ENCODE measurements around the gene BAHCC1.
"Not testable (repeated sequence)": the region's sequence is repeated elsewhere in the genome, so short reads cannot be mapped to it uniquely, and the experiment has no call there.

BAHCC1 gene

DNA sequence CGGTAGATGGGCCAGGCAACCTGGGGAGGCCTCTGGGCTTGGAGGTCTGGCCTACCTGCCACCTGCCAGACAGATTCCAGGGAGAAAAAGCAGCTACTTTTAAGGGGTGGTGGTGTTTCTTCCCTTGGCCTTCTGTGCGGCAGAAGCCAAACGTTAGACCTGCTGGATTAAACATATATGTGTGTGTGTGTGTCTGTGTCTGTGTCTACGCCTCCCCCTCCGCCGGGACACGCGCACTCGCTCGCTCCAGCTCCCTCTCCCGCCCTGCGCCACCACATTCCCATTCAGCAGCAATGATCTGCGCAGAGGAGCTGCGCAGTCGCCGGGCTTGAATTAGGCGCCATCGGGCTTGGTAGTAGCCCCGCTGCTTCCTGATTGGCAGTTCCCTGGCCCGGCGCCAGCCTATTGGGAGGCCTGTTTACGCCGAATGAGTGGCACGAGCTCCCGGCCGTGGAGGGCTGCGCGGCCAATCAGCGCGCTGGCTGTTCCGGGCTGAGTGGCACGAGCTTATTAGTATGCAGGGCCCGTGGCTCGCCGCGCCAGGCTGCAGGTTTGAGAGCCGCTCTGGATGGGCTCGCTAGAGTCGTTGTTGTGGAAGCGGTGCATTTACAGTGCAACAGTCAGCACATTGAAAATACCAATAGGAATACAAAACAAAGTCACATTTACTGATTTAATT, at the start of gene BAHCC1:
TSS of gene BAHCC1 (plus strand) at position 537 of the 679 bp plus-strand sequence. CDS start 4,283 bp downstream, outside the sequence.
- peak; percentile 100 for DNase-seq

DNA sequence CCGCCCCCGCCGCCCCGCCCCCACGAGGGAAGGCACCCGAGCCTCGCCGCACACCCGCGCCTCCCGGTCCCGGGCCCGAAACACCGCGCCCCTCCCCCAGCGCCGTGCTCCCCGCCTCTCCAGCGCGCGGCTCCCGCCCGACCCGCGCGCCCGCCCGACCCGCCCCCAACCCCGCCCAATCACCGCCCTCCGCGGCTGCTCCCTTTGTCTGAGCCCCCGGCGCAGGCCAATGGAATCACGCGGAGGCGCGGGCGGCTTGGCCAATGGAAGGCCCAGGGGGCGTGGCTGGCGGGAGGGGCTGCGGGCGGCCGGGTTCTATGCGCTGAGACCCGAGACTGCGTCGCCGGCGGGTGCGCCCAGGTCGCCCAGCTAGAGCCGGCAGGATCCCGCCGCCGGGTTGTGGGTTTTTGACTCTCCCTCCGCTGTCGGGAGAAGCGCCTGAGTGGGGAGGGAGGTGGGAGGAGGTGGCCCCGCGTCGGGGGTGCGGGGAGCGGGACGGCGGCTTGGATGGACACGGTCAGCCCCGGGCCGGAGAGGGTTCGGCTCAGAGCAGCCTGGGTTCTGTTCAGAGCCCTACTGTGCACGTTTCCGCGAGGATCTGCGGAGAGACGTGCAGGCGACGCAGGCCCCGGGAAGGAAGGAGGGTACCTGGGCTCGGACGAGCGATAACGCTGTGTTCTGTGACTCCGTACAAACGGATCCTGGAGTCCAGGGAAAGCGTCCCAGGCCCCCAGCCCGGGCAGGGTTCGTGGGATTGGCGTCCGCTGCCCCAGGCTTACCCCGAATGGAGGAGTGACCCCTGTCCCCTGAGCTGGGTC, 49.0 kb upstream of the BAHCC1 start:
- DNase-seq: peak; percentile 95

DNA sequence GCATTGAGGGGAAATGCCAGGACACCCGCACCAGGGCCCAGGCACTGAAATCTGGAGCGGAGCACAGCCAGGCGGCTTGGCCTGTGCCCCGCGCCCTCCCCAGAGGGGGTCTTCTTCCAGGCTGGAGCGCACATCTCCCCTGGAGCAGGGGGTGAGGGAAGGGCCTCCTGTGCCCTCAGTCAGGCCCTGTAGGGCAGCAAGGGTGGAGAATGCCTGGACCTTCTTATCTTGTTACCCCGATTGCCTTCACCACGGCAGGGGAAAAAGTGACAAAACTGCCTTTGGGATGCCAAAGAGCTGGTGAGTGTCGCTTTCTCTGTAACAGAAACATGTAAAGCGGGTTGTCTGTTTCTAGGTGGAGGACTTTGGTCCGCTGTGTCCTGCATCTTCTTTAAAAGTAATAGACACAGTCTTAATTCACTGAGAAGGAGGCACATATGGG, 48.3 kb upstream of the BAHCC1 start:
- DNase-seq: no peak

DNA sequence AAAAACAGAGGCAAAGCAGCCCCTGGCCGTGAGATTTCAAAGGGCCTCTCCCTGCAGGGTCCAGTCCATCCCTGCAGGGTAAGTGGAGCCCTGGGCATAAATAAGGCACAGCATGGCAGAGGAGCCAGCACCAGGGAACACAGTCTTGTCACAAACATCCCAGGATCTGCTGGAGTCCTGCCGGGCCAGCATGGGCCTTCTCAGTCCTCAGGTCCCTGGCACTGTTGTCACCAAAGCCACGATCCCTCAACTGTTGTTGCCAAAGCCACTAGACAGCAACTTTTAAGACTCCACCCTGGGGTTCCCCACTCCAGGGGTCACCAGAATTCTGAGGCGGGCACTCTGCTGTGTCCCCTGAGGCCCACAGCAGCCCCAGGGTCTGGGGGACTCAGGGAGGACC, 47.8 kb upstream of the BAHCC1 start:
- DNase-seq: no peak

DNA sequence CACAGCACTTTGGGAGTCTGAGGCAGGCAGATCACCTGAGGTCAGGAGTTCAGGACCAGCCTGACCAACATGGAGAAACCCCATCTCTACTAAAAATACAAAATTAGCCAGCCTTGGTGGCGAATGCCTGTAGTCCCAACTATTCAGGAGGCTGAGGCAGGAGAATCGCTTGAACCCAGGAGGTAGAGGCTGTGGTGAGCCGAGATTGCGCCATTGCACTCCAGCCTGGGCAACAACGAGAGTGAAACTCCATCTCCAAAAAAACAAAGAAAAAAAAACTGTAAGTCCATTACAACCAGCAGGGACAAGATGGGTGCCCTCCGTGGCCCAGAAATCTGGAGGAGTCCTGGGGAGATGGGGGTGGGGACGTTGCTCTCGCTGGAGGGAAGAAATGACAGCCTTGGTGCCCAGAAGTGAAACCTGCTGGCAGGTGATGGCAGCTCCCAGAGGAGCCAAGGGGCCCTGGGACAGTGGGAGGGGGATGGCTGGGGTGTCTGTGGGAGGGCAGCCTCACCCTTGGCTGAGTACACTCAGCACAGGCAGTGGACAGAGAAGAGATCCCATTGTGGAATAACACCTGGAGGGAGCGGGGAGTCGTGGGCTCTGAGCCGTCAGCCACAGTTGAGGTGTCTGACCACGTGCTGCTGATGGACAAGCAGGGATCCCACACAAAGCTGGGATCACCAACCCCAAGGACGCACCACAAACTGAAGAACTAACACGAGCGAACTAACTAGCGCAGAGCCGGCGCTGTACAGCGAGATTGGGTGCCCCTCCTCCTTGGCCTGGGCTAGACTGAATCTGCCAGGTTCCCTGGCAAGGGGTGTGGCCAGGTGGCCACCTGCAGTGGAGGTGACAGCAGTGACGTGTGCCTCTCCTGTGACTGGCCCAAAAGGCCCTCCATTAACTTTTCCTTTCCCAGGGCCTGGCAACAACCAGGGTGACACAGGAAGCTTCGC, 46.9 kb upstream of the BAHCC1 start:
- no peak for DNase-seq

DNA sequence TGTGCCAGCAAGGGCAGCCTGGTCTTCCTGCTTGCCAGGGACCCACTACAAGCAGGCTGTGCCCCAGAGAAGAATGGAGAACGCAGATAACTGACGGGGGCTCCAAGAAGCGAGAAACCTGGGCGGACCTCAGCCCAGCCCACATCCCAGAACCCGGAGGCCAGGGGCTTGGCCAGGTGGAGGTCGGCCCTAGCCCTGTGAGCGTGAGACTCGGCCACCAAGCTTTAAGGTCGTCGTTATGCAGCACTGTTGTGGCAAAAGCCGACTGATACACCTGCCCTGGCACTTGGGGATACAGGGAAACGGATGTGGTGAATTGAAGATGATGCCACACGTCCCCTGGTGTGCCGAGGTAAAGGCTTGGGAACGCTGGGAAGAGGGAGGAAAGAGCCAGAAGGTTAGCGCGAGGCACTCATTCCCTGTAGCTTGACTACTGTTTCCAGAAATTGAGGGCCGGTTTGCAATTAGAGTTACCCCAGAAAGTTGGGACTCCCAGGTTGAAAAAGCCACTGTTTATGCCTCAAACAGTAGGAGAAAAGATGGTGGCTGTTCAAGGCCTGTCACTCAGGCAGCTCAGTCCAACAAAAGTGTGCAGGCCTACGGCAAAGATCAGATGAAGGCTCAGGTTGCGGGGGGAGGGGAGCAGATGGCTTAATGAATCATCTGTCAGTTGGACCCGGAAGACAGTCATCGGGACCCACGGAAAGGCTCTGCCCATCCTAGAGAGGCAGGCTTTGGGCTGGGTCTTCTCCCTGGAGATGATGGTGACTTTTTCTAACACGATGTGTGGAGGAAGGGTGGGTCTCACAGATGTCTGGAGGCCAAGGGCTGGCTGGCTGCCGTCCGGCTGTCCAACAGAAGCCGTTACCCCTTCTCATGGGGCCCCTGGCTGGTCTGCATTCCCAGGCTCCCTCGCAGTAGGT, 45.6 kb upstream of the BAHCC1 start:
- DNase-seq: no peak

DNA sequence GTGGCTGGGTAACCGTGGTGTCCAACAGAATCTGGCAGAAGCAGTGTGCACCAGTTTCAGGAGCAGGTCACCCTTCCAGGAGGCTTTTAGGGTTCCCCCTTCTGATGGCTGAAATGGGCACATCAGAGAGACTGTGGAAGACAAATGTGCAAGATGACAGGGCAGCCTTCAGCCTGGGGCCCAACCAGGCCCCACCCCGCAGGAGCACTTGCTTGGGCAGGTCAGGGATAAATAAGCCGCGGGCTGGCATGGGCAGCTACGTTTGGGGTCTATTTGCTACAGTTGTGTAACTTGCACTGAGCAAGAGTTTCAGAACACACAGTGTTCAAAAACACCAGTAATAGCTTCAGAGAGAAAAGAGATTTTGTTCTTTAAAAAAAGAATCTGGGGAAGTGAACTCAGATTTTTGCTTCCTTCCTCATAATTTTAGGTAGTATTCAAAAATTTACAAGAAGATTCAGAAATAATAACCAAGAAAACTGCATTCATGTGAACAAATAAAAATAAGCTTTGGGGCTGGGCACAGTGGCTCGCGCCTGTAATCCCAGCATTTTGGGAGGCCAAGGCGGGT, 44.9 kb upstream of the BAHCC1 start:
- no peak for DNase-seq

DNA sequence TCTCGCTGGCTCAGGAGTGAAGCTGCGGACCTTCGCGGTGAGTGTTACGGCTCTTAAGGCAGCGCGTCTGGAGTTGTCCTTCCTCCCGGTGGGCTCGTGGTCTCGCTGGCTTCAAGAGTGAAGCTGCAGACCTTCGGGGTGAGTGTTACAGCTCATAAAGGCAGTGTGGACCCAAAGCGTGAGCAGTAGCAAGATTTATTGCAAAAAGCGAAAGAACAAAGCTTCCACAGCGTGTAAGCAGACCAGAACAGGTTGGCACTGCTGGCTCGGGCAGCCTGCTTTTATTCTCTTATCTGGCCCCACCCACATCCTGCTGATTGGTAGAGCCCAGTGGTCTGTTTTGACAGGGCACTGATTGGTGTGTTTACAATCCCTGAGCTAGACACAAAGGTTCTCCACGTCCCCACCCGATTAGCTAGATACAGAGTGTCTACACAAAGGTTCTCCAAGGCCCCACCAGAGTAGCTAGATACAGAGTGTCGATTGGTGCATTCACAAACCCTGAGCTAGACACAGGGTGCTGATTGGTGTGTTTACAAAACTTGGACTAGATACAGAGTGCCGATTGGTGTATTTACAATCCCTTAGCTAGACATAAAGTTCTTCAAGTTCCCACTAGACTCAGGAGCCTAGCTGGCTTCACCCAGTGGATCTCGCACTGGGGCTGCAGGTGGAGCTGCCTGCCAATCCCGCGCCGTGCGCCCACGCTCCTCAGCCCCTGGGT, 43.8 kb upstream of the BAHCC1 start:
- DNase-seq: not testable (repeated sequence)

DNA sequence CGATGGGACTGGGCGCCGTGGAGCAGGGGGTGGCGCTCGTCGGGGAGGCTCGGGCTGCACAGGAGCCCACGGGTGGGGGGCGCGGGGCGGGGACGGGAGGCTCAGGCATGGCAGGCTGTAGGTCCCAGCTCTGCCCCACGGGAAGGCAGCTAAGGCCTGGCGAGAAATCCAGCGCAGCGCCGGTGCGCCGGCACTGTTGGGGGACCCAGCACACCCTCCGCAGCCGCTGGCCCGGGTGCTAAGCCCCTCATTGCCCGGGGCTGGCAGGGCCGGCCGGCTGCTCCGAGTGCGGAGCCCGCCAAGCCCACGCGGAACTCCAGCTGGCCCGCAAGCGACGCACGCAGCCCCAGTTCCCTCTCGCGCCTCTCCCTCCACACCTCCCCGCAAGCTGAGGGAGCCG, 43.2 kb upstream of the BAHCC1 start:
- DNase-seq: not testable (repeated sequence)

DNA sequence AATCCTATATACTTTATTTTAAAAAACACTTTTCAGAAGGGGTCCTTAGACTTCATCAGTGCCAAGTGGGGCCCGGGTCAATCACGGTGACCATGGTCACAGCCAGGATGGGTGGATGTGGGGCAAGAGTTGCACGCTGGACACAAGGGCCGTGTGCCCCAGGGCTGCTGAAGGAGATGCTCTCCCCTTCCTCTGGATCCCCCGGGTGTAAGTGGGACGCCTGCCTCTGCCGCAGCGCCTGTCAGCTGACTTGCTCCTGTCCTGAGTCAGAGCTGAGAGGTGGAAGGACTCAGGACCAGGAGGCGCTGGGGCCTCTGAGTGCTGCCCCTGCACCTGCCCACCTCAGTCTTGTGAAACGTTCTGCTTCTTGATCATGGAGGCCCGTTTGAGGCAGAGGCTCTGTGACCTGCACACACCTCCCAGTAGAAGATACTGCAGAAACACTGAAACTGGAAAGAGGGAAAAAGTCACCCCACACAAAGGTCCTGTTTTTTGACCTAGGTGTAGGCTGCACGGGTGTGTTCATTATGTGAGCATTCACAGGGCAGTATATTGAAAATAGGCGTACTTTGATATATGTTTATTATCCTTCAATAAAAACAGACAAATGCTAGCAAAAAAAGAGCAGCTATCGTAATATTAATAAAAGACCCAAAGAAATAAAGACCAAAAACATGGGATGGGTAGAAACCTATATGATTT, 40.9 kb upstream of the BAHCC1 start:
- DNase-seq: no peak

DNA sequence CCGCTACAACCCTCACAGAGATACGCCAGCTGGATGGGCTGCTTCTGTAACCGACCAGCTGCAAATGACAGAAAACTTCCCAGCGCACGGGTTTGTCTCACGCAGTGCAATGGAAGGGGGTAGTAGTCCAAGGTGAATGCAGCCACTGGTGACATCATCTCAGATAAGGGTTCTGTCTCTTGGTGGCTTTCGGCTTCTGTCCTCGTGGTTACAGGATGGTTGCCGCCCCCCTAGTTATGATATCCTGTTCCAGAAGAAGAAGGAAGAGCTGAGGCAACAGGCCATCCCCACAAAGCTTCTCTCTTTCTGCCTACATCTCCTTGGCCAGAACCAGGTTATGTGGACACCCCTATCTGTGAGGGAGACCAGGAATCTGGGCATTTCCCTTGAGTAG, 40.3 kb upstream of the BAHCC1 start:
- DNase-seq: peak; percentile 74

DNA sequence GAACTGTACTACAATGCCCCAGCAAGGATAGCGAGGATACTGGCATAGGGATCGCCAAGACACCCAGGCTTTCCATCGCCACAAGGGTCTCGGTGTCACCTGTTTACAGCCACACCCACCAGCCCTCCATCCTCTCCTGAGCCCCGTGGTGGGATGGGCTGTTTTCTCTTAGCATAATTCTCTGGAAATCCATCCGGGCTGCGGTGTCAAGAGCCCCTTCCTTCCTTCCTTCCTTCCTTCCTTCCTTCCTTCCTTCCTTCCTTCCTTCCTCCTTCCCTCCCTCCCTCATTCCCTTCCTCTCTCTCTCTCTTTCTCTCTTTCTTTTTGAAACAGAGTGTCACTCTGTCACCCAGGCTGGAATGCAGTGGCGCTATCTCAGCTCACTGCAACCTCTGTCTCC, 36.0 kb upstream of the BAHCC1 start:
- no peak for DNase-seq

DNA sequence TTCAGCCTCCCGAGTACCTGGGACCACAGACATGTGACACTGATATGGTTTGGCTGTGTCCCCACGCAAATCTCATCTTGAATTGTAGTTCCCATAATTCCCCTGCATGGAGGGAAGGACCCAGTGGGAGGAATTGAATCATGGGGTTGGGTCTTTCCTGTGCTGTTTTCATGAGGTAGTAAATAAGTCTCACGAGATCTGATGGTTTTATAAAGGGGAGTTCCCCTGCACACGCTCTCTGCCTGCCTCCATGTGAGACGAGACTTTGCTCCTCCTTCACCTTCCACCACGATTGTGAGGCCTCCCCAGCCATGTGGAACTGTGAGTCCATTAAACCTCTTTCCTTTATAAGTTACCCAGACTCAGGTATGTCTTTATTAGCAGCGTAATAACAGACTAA, 33.3 kb upstream of the BAHCC1 start:
- peak; percentile 40 for DNase-seq

DNA sequence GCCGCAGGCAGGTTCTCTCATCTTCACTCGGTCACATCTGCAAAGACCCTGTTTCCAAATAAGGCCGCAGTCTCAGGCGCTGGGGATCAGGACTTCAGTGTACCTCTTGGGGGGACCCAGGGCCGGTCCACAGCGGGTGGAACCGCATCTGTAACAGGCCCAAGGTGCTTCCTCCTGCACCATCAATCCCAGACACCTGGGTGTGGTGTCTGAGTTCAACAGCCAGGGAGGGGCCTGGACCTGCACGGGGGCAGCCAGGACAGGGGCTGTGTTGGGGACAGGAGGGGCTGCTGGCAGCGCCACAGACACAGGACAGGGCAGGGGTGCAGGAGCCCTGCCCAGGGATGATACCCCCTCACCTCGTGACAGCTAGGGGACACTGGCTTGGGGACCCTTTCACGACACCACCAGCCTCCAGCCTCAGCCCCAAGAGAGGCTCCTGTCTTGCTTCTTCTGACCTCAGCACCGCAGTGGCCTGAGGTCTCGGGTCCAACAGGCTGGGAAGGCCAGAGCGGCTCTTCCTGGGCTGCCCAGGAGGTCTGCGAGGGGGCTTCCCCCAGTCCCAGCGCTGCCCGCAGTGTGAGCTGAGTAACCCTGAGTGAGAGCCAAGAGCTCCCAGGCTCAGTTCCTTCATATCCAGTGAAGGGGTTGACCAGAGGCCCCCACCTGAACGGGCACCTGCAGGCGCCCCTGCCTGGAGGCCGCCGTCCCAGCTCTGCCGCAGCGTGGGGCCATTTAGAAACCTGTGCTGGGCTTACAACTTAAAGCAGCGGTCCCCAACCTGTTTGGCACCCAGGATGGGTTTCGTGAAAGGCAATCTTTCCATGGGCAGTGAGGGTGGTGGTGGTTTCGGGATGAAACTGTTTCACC, 30.7 kb upstream of the BAHCC1 start:
- DNase-seq: no peak

DNA sequence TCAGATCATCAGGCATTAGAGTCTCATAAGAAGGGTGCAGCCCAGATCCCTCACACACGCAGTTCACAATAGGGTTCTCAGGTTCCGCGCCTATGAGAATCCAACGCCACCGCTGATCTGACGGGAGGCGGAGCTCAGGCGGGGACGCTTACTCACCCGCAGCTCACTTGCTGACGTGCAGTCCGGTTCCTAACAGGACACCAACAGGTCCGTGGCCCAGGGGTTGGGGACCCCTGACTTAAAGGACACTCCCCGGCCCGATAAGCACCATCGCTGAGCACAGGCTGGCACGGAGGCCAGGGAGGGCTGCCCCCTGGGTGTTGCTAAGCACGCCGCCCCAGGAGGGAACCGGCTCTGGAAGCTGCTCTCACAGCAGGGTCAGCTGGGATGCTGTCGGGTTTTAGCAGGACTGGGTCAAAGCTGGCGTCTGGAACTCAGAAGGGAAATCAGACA, 30.1 kb upstream of the BAHCC1 start:
- DNase-seq: peak; percentile 60

DNA sequence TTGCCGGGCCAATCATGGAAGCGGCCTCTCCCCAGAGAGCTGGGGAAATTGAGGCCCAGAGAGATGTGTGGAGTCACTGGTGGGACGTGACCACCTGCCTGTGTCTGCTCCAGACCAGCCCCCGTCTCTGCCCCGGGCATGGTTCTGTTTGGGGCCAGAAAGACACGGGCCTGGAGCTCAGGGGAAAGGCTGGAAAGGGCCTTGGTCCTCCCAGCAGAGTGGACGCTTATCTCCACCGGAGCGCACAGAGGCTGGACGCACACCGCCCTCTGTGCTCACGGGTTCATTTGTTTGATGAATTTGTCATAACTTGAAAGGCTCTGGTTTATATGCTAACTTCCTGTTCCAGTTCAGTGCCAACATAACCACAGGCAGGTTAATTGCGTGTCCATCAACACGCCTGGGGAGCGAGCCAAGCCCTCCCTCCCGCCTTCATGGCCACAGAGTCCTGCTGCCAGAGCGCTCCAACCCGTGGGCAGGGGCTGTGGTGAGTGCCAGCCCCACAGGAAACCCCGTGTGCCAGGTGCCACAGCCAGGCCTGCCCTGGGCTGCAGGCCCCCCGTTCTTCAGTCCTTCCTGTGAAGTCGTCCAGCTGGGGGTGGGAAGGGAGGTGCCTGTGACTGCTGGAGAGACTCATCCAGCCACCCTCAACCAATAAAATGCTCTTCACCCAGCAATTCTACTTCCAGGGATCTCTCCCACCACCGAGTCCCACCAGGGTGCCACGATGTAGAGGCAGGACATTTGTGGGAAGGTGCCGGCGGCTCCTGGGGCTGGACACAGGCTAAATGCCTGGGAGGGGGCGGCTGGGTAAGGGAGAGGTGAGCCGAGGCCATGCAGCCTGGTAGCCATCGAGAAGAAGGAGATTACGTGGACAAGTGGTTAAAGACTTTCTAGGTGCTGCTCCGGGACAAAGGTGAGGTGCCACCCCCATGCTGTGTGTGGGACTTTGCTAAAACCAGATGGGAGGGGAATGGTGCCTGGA, 29.4 kb upstream of the BAHCC1 start:
- DNase-seq: no peak

DNA sequence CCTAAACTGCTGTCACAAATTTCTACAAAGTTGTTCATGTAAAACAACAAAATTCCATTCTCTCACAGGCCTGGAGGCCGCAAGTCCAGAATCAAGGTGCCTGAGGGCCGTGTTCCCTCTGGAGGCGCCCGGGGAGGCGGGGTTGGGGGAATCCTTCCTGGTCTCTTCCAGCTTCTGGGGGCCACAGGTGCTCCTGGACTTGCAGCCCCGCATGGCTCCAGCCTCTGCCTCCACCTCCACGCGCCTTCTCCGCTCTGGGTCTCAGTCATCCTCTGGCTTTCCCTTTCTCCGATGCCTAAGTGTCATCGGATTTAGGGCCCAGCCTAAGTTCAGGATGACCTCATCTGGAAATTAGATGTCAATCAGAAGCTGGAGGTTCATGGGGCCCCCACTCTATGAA, 28.6 kb upstream of the BAHCC1 start:
- DNase-seq: no peak

DNA sequence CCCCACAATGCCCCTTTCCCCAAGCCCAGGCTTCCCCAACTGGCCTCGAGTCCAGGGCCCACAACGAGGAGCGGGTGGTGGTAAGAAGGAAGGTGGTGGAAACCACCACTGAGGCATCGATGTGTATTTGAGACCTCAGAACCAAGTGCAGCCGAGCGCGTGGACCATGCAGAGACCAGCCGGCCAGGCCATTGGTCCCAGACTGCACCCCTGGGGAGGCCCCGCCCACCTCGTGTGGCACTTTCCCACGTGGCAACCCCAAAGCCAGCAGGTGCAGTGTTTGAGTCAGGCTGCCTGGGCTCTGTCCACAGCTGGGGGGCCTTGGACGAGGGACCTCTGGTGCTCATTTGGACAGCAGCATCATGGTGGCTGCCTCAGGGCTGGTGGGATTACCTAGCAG, 28.1 kb upstream of the BAHCC1 start:
- no peak for DNase-seq

All from inflammatory macrophage treated with lipopolysaccharide for 4 hours (primary cell).